HCEC 1CT (cell line): ENCODE measurements around the gene KIAA1549.

Experiments
- DNase-seq: peaks from one replicate; pipeline ENCODE4 v3.0.0-alpha.2; 2017

Gene KIAA1549

DNA sequence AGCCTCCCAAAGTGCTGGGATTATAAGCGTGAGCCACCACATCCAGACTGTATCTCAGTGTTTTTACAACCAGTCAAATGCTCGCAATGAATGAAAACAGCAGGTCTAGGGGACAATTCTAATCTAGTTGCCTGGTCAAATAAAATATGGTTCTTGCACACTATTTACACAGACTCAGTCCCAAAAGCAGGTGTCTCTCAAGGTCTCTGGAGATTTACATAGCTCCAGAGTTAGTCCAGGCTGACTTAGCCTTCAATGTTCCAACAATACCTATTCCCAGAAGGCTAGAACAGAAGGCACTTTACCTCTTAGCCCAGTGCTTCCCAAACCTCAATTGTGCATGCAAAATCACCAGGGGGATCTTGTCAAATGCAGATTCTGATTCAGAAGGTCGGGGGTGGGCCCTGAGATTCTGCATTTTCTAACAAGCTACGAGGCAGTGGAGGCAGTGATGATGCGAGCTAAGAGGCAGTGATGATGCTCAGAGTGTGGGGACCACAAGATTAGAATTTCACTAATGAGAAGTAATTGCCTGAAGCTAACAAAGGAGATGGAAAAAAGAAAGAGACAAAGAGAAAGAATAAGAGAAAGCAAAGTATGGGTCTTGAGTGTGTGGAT, 6.4 kb downstream of the KIAA1549 start:
- DNase-seq: no peak

- no peak for DNase-seq
Observed at GRCh38 chr7:138974103-138974502, 7.1 kb downstream of the KIAA1549 start.

GRCh38 chr7:138970952-138971351, 10.2 kb downstream of the KIAA1549 start:
- DNase-seq: no peak

DNA sequence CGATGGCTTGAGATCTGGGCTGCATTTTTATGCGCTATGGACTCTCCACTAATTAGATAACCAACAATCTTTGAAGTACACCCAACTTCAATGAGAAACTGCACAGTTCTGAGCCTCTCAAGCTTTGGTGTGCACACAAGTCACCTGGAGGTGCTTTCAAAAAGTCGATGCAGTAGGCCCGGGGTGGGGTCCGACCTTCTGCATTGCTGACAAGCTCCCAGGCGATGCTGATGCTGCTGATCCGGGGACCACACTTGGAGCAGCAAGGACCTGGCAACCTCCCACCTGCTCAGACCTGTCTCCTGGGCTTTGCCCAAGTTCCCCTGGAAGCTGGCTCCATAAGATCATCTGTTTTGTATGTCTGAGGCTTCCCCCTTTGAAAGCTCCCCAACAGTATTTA, 10.7 kb downstream of the KIAA1549 start:
- no peak for DNase-seq

DNA sequence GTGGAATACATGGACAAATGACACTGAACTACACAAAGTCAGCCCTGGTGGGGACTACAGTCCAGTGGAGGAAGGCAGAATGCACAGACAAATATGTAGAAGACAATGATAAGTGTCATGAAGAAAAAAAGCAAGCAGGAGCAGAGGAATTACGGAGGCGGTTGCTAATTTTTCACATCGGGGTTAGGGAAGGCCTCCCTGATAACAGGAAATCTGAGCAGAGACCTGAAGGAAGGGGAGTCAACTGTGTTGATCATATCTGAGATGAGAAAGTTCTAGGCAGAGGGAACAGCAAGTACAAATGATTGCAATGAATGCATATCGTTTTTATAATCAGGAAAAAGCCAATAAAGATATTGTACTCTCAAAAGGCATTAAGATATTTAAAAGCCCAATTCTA, 14.0 kb downstream of the KIAA1549 start:
- no peak for DNase-seq

- DNase-seq: no peak
Observed at GRCh38 chr7:138964624-138965436, 16.4 kb downstream of the KIAA1549 start.

DNA sequence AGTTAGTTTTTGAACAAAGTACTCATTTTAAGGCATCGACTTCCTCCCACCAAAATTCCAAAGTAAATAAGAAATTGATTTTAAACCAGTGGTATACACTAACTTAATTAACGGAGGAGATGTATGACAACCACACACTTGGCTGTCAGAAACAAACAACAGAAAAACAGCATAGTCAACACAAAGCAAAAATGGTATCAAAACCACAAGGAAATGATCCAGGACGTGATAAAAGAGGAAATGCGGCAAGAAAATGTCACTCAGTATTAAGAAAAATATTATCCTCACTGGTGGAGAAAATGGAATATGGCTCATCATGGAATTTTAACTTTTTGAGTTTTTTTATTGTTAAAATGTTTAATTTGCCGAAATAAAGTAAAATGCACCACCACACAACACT, 17.5 kb downstream of the KIAA1549 start:
- no peak for DNase-seq

- DNase-seq: no peak
Observed at GRCh38 chr7:138962561-138963270, 18.5 kb downstream of the KIAA1549 start.

GRCh38 chr7:138961159-138961558, 20.0 kb downstream of the KIAA1549 start:
- no peak for DNase-seq

GRCh38 chr7:138958391-138958956, 22.7 kb downstream of the KIAA1549 start:
- DNase-seq: no peak

DNA sequence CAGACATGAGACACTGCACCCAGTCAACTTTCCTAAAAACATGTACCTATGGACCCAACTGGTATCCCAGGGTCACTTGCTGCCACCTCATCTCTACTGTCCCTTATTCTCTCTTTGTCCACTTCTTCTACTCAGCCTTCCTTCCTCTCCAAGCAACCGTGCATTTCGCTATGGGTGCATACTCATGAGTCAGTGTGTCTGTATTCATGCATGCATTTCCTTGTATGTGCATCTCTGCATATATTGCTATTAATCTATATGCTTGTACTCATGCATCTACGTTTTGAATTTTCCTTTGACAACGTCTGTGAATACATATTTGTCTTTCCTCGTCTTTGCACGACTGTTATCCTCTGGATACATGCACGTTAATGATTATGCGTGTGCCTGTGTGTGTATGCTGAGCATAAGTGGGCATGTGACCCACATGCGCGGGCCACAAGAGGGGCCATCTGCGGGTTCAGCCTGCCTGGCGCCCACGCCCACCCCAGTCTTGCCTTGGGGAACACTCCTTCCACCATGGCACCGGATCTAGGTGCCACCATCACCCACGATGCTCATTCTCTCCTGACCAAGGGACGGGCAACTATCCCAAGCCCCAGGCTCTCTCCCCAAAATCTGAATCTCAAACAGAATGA, 23.3 kb downstream of the KIAA1549 start:
- DNase-seq: no peak

- no peak for DNase-seq
Observed at GRCh38 chr7:138957217-138957616, 24.0 kb downstream of the KIAA1549 start.

GRCh38 chr7:138954545-138955475, 26.4 kb downstream of the KIAA1549 start:
- DNase-seq: no peak

DNA sequence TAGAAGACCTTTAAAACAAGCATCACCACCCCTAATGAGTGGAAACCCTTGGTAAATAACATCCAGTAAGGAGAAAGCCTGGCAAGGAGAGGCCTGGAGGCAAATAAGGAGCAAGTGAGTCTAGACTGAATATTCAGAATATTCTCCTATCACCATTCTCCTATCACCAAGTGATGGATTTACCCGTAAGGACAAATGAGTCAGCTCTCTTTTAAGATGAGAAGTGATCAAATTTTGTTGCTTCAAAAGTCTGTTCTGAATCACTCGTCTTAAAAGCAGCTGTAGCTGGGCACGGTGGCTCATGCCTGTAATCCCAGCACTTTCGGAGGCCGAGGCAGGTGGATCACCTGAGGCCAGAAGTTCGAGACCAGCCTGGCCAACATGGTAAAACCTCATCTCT, 28.4 kb downstream of the KIAA1549 start:
- no peak for DNase-seq

DNA sequence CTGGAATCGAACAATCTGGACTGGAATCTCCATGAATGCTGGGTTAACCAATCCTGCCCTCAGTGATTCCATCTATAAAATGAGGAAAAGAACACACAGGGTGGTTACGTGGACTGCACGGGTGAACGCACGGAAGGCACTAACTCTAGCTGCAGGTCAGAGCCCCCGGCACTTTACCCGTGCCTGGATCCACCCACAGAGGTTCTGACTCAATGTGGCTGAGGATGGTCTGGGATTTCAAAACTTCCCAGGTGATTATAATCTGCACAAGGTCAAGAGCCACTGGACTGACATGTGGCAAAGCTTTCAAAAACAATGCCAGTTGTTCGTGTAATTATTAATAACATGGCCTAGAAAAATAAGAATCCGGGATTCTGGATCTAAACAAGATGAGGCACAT, 29.2 kb downstream of the KIAA1549 start:
- DNase-seq: no peak

DNA sequence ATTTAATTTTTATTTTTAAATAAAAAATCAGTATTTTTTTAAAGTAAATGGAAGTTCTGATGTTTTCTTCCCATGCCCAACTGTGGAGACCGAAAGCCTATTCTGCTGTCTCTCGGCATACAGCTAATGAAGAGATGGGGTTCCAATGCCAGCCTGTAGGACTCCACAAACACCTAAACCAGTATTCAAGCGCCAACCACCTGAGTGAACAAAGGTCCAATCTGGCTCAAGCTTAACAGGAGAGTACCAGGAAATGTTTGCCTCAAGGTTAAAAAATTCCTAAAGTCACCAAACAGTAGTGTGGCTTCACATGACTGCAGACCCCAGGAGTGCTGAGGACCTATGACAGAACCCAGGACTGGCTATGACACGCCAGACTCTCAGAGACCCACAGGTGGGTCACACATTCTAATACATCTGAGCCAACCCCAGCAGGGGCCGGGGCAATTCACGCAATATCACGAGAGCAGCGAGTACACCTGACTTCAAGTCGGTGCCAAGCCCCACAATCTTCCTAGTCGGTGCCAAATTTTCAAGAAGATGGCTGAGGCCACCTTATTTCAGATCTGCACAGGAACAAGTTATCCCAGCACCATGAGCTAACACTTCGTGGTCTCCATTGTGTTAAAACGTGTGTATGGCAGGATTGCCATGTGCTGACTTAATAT, 31.6 kb downstream of the KIAA1549 start:
- no peak for DNase-seq

- DNase-seq: no peak
Observed at GRCh38 chr7:138948403-138948802, 32.8 kb downstream of the KIAA1549 start.

- DNase-seq: no peak
Observed at GRCh38 chr7:138945821-138946220, 35.4 kb downstream of the KIAA1549 start.

GRCh38 chr7:138945154-138945553, 36.0 kb downstream of the KIAA1549 start:
- DNase-seq: no peak

DNA sequence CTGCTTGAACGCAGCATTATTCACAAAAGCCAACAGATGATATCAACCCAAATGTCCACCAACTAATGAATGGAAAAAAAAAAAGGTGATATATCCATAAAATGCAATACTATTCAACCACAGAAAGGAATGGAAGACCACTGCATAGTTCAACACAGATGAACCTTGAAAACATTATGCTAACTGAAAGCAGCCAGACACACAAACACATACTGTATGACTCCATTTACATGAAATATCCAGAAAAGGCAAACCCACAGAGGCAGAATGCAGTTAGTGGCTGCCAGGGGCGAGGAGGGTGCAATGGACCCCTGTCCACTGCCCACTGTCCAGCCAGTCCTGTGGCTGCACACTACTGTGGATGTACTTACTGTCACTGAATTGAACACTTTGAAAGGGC, 36.6 kb downstream of the KIAA1549 start:
- DNase-seq: no peak

GRCh38 chr7:138943061-138943460, 38.1 kb downstream of the KIAA1549 start:
- DNase-seq: no peak
